OCI-LY7 (cell line): ENCODE measurements around the gene MVD.

Experiments used
- CTCF ChIP-seq: fragments of 200-600 bp; sonication (generic); conservative IDR thresholded peaks from 2 replicates; pipeline ENCODE4 v1.5.1; 2014; ENCODE audit warnings: mild to moderate bottlenecking, antibody characterized with exemption, low read length, moderate library complexity, mixed read lengths
- EZH2phosphoT487 ChIP-seq: fragments of 200-600 bp; sonication (generic); IDR thresholded peaks from 2 replicates; pipeline ENCODE4 v1.6.1; 2018; ENCODE audit warnings: low read depth, borderline replicate concordance, mild to moderate bottlenecking, mixed run types, antibody characterized with exemption, low read length, moderate library complexity, mixed read lengths

- no peak for TF ChIP-seq CTCF
- TF ChIP-seq EZH2phosphoT487: no peak
These were observed 27.8 kb downstream of the MVD start for GRCh38 chr16:88634994-88635670.
